Vagina (tissue), 2 donors: Measurements from ENCODE around the gene PTGDR.

Experiments
- POLR2A ChIP-seq, 2 donors: fragments of 450-650 bp; IDR thresholded peaks; one replicate each; pipeline ENCODE4 v1.6.1; 2017; ENCODE audit warnings: antibody characterized with exemption in 2 of 2, mild to moderate bottlenecking in 2 of 2, moderate library complexity in 2 of 2
- TF ChIP-seq, protein P1 (sequence below), 3 experiments: fragments of 450-650 bp in 2 of 3; fragments of 200-600 bp in 1 of 3; sonication (generic) in 1 of 3; IDR thresholded peaks; one replicate each; pipeline ENCODE4 v1.5.1; 2017 to 2019; ENCODE audit warnings: antibody characterized with exemption in 3 of 3, mild to moderate bottlenecking in 2 of 3, moderate library complexity in 2 of 3

- TF ChIP-seq, protein P1, sequence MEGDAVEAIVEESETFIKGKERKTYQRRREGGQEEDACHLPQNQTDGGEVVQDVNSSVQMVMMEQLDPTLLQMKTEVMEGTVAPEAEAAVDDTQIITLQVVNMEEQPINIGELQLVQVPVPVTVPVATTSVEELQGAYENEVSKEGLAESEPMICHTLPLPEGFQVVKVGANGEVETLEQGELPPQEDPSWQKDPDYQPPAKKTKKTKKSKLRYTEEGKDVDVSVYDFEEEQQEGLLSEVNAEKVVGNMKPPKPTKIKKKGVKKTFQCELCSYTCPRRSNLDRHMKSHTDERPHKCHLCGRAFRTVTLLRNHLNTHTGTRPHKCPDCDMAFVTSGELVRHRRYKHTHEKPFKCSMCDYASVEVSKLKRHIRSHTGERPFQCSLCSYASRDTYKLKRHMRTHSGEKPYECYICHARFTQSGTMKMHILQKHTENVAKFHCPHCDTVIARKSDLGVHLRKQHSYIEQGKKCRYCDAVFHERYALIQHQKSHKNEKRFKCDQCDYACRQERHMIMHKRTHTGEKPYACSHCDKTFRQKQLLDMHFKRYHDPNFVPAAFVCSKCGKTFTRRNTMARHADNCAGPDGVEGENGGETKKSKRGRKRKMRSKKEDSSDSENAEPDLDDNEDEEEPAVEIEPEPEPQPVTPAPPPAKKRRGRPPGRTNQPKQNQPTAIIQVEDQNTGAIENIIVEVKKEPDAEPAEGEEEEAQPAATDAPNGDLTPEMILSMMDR (IDR thresholded peaks at IDR 0.05) = no peak
- TF ChIP-seq POLR2A (IDR thresholded peaks at IDR 0.05) = no peak
Measured at GRCh38 chr14:52266782-52267181, 716 bp upstream of the PTGDR start.
